B cell (primary cell): ENCODE measurements around the gene DNAJA3. TPM values are rescaled to one million over a fixed set of nuclear protein-coding genes. Genes with fewer than 3 reads are reported as not detected.

Experiments
- ATAC-seq: fragments of 200-7000 bp; cut with Tn5 transposase; one replicate; pipeline ENCODE4 v1.10.0; 2021; ENCODE audit warnings: low read depth, mild to moderate bottlenecking, moderate number of reproducible peaks, moderate library complexity
- CTCF ChIA-PET: fragments of 350-600 bp; sonication (Branson Sonifier 250); formaldehyde crosslinking; loops from one replicate; lab custom pipeline; 2021; ENCODE audit warnings: antibody characterized with exemption, inconsistent platforms; lab: Charles Lee
- POLR2A ChIA-PET: fragments of 350-600 bp; sonication (Branson Sonifier 250); formaldehyde crosslinking; loops from one replicate; lab custom pipeline; 2021; ENCODE audit warnings: antibody characterized with exemption; lab: Charles Lee
- DNase-seq: peaks from one replicate; pipeline ENCODE4 v3.0.0; 2013
- H2AFZ ChIP-seq: 2 replicates; pipeline ENCODE4 v1.6.1; 2012; ENCODE audit warnings: mild to moderate bottlenecking, low read depth, low read length; ENCODE audit not compliant: insufficient read depth, poor library complexity, severe bottlenecking
- H3K27ac ChIP-seq, 2 donors: 1 replicate in 1 of 2; 2 replicates in 1 of 2; pipeline ENCODE4 v1.5.1; 2012 to 2013; ENCODE audit warnings: low read length in 2 of 2, mild to moderate bottlenecking in 2 of 2, moderate library complexity in 1 of 2
- H3K27me3 ChIP-seq, 4 experiments: fragments of 200-600 bp in 1 of 4; sonication (generic) in 1 of 4; replicated peaks in 1 of 4; 1 replicate in 2 of 4; 2 replicates in 2 of 4; pipeline versions ENCODE4 v1.6.1 to v1.7.0; 2013 to 2016; ENCODE audit warnings: low read length in 3 of 4, mild to moderate bottlenecking in 2 of 4, mixed read lengths in 1 of 4, moderate library complexity in 1 of 4; ENCODE audit not compliant: insufficient read depth in 4 of 4, control insufficient read depth in 3 of 4; ENCODE audit errors: control extremely low read depth in 1 of 4
- H3K36me3 ChIP-seq, 2 experiments: replicated peaks in 1 of 2; 1 replicate in 1 of 2; 2 replicates in 1 of 2; pipeline versions ENCODE4 v1.6.1 to v1.7.1; 2013; ENCODE audit warnings: low read length in 1 of 2; ENCODE audit not compliant: insufficient read depth in 2 of 2, control insufficient read depth in 1 of 2; ENCODE audit errors: control extremely low read depth in 1 of 2, extremely low read depth in 1 of 2
- H3K4me1 ChIP-seq, 2 donors: fragments of 200-600 bp in 1 of 2; sonication (generic) in 1 of 2; 1 replicate in 1 of 2; 2 replicates in 1 of 2; pipeline versions ENCODE4 v1.5.1 to v1.6.1; 2013 to 2017; ENCODE audit warnings: low read length in 2 of 2; ENCODE audit not compliant: control insufficient read depth in 2 of 2, insufficient read depth in 2 of 2
- H3K4me2 ChIP-seq: replicated peaks from 2 replicates; pipeline ENCODE3; 2012; ENCODE audit warnings: mild to moderate bottlenecking, low read depth, low read length; ENCODE audit not compliant: poor library complexity, severe bottlenecking
- H3K4me3 ChIP-seq, 5 experiments: fragments of 200-600 bp in 1 of 5; sonication (generic) in 1 of 5; 1 replicate in 3 of 5; 2 replicates in 2 of 5; pipeline versions ENCODE4 v1.5.1 to v1.7.0; 2011 to 2016; ENCODE audit warnings: low read length in 4 of 5, mild to moderate bottlenecking in 4 of 5, low read depth in 2 of 5, control low read depth in 1 of 5, moderate library complexity in 1 of 5; ENCODE audit not compliant: insufficient read depth in 1 of 5; ENCODE audit errors: control extremely low read depth in 1 of 5, extremely low read depth in 1 of 5
- H3K79me2 ChIP-seq: fragments of 200-600 bp; sonication (generic); one replicate; pipeline ENCODE4 v1.6.0; 2016; ENCODE audit warnings: low read length; ENCODE audit not compliant: control insufficient read depth, insufficient read depth
- H3K9ac ChIP-seq: fragments of 200-600 bp; sonication (generic); 2 replicates; pipeline ENCODE4 v1.6.1; 2017; ENCODE audit warnings: mild to moderate bottlenecking, low read length, moderate library complexity
- H3K9me3 ChIP-seq, 3 donors: one replicate each; pipeline versions ENCODE4 v1.6.1 to v1.7.1; 2013; ENCODE audit warnings: low read length in 2 of 3; ENCODE audit not compliant: control insufficient read depth in 2 of 3, insufficient read depth in 1 of 3; ENCODE audit errors: control extremely low read depth in 1 of 3
- H4K20me1 ChIP-seq: 2 replicates; pipeline ENCODE4 v1.6.0; 2012; ENCODE audit warnings: mild to moderate bottlenecking, low read length; ENCODE audit not compliant: insufficient read depth, control insufficient read depth, poor library complexity, severe bottlenecking
- H3K27ac Mint-ChIP-seq: one replicate; pipeline ENCODE4 v1.8.0; 2021; ENCODE audit warnings: mixed read lengths
- H3K27me3 Mint-ChIP-seq: one replicate; pipeline ENCODE4 v1.8.0; 2021; ENCODE audit warnings: mixed read lengths
- H3K4me1 Mint-ChIP-seq: one replicate; pipeline ENCODE4 v1.8.0; 2021; ENCODE audit warnings: mixed read lengths
- H3K4me3 Mint-ChIP-seq: one replicate; pipeline ENCODE4 v1.8.0; 2021; ENCODE audit warnings: mixed read lengths
- H3K9me3 Mint-ChIP-seq: one replicate; pipeline ENCODE4 v1.8.0; 2022; ENCODE audit warnings: mixed read lengths; ENCODE audit not compliant: insufficient read depth
- CTCF ChIP-seq: fragments of 200-600 bp; IDR thresholded peaks from one replicate; pipeline ENCODE4 v1.8.0; 2022; ENCODE audit warnings: antibody characterized with exemption, mild to moderate bottlenecking
- EZH2 ChIP-seq: IDR thresholded peaks from 2 replicates; pipeline ENCODE4 v1.6.1; 2012; ENCODE audit warnings: borderline replicate concordance, low read depth, mild to moderate bottlenecking, moderate library complexity, low read length; ENCODE audit not compliant: insufficient read depth, poor library complexity, severe bottlenecking
- WGBS: methylation state at CpG from one replicate; pipeline ENCODE4 v1.1.5; 2013; ENCODE audit warnings: missing lambda C conversion rate; ENCODE audit not compliant: insufficient coverage; 5-methylcytosine and 5-hydroxymethylcytosine counted together
- intact Hi-C: fragments of 100-400 bp; cut with micrococcal nuclease; formaldehyde crosslinking; loops from one replicate; pipeline ENCODE4 v1.10.0; 2022
- polyA plus RNA-seq: library from polyadenylated mRNA; depleted of rRNA; stranded (reverse); fragments of >200 nt; gene quantifications from 2 replicates; pipeline ENCODE4 v1.2.3, GENCODE V29; 2012
- total RNA-seq, 2 donors: library from RNA; stranded (reverse); fragments of 120-200 nt in 1 of 2; gene quantifications; 1 replicate in 1 of 2; 2 replicates in 1 of 2; pipeline versions ENCODE4 v1.2.3 to v1.2.4, GENCODE V29; 2013 to 2022

The DNAJA3 gene
- total and polyA plus RNA-seq, 2 donors (not counting 1 experiment from before 2014, with no cell fraction given), result 59.3 to 67.7 TPM

GRCh38 chr16:4481963-4482362 lies 56.3 kb downstream of the DNAJA3 start:
- Histone ChIP-seq H3K27ac (peak overlapping the region in 1 of 2 donors; percentile 13), H3K9ac (no peak overlapping the region), H2AFZ (no peak overlapping the region), H3K27me3 (no peaks in the 10 kb centered on the region), H3K4me1 (peaks cover 6 to 11% of the 10 kb centered on the region in 2 donors), H3K4me3 (no peak overlapping the region), H3K79me2 (peaks cover 93% of the 10 kb centered on the region), H4K20me1 (peaks cover 35% of the 10 kb centered on the region), H3K4me2 (no peak overlapping the region), H3K36me3 (peaks cover 0 to 25% of the 10 kb centered on the region in 2 experiments), H3K9me3 (no peaks in the 10 kb centered on the region)
- ChIA-PET POLR2A (no interaction called here), CTCF (no interaction called here)
- no CpG with 5 or more reads among the region's 1 CpG for WGBS
- ATAC-seq (no peak), DNase-seq (no peak)
- no peak overlapping the region for H3K27ac Mint-ChIP-seq
- H3K27me3 Mint-ChIP-seq, result no peaks in the 10 kb centered on the region
- peaks cover 21% of the 10 kb centered on the region for H3K4me1 Mint-ChIP-seq
- H3K4me3 Mint-ChIP-seq, result no peak overlapping the region
- H3K9me3 Mint-ChIP-seq, result no peaks in the 10 kb centered on the region
- intact Hi-C loops, result no loop called here
- TF ChIP-seq EZH2 (no peak), CTCF (no peak)

GRCh38 chr16:4486126-4486893 lies 60.6 kb downstream of the DNAJA3 start:
- Histone ChIP-seq H3K4me1 (peaks cover 6 to 7% of the 10 kb centered on the region in 2 donors), H2AFZ (no peak overlapping the region), H3K27me3 (no peaks in the 10 kb centered on the region), H3K9me3 (no peaks in the 10 kb centered on the region), H3K79me2 (peaks cover 95% of the 10 kb centered on the region), H3K9ac (no peak overlapping the region), H4K20me1 (peaks cover 28% of the 10 kb centered on the region), H3K27ac (no peak overlapping the region), H3K4me2 (no peak overlapping the region), H3K36me3 (peaks cover 0 to 49% of the 10 kb centered on the region in 2 experiments), H3K4me3 (no peak overlapping the region)
- ATAC-seq (no peak), DNase-seq (no peak)
- no peaks in the 10 kb centered on the region for H3K9me3 Mint-ChIP-seq
- WGBS, result 65% methylated on average over 2 of the region's 3 CpGs
- CTCF ChIA-PET, result interaction anchor here (0.7 to 1.5 kb wide), 6 partner anchors 8 to 21 kb away, joined by 3 to 6 read pairs (median 4); partner anchors contain the start of gene HMOX2
- H3K27ac Mint-ChIP-seq, result no peak overlapping the region
- intact Hi-C loops, result no loop called here
- peaks cover 14% of the 10 kb centered on the region for H3K4me1 Mint-ChIP-seq
- TF ChIP-seq CTCF (no peak), EZH2 (no peak)
- H3K4me3 Mint-ChIP-seq, result no peak overlapping the region
- no peaks in the 10 kb centered on the region for H3K27me3 Mint-ChIP-seq
- POLR2A ChIA-PET, result no interaction called here
